Right hindlimb (tissue), 1 donor: ENCODE results near the gene EPX.

ENCODE experiments used
- DNase-seq: peaks from one replicate; pipeline ENCODE4 v3.0.0-alpha.2; 2018

The EPX gene

DNA sequence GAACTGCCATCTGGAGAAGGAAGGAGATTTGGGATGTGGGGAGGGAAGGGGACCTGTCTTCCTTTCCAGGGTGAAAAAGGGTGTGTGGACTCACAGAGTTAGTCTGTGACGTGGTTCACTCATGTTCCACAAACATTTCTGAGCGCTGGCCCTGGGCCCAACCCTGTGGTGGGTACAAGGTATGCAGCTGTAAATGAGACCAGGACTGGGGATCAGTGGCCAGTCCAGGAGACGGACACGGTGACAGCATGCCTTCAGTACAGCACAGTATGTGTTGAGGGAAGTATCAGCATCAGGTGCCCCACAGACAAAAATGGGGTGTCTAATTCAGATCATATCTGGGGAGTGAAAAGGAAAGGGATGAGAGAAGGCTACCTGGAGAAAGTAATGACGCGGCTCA lies 5.5 kb upstream of the EPX start:
- no peak for DNase-seq

DNA sequence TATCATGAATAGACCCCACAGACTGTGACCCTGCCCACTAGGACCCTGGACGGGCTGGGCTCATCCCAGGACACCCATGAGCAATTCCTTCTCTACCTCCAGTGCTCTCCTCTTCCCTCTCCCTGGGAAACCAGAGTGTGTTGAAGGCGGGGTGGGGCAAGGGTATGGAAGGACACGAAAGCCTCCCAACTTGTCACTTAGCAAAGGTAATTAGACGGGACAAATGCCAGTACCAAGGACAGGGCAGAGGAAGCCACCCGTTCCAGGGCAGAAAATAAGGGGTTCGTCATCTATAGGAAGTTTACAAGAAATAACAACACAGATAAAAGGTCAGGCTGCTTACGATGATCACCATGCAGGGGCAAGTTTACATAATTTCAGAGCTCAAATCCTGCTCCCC lies 4.9 kb upstream of the EPX start:
- no peak for DNase-seq

DNA sequence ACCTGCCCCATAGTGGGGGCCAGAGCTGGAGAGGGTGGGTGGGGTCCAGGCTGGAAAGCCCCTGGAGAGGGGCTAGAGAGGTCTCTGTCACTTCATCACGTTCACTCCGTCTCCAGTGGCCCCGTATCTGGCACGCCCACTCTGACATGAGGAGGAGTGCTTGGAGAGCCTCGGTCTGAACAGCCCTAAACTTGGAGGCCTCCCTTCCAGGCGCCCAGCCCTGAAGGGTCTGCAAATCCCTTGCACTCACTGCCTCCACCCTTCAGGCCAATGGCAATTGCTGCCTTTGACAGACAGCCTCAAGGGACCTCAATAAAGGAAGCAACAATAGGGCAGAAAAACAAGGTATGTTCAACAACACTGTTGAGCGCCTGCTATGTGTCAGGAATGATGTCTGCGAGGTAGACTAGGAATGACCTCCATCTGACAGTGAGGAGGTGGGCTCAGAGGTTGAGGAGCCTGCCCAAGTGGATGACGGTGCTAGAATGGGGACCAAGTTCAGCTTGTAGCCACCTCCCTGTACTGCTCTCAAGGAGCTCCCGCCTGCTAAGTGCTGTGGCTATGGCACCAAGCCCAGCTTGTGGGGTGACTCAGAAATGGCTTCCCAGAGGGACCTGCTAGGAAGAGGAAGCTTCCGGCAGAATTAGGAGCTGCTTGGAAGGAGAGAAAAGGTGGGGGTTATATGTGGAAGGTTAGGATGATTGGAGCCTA lies 2.9 kb upstream of the EPX start:
- peak; percentile 52 for DNase-seq

DNA sequence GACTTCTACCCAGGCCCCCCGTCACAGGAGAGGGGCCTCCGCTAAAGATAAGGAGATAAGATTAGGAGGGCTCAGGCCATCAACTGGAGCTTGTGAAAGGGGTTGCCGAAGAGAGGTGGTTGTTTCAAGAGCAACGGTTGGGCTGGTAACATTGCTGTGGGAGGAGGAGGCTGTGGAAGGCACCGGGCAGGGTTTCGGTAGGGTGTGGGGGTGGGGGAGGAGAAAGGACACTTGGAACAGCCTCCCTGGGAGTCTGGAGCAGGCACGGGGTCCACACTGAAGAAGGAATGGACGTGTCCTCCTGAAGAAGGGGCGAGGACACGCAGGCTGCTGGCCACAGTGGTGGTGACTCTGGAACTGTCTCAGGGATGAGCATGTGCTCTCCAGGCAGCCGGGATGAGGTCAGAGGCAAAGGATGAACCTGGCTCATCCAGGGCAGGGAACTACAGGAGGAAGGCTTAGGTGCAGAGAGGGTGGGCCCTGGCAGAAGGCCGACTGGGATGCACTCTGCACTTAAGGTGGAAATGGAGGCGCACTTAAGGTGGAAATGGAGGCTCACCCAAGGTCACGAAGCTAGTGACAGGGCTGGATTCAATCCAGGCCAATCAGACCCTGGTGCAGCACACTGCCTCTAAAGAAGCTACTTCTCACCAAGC lies 1.2 kb upstream of the EPX start:
- DNase-seq = no peak

DNA sequence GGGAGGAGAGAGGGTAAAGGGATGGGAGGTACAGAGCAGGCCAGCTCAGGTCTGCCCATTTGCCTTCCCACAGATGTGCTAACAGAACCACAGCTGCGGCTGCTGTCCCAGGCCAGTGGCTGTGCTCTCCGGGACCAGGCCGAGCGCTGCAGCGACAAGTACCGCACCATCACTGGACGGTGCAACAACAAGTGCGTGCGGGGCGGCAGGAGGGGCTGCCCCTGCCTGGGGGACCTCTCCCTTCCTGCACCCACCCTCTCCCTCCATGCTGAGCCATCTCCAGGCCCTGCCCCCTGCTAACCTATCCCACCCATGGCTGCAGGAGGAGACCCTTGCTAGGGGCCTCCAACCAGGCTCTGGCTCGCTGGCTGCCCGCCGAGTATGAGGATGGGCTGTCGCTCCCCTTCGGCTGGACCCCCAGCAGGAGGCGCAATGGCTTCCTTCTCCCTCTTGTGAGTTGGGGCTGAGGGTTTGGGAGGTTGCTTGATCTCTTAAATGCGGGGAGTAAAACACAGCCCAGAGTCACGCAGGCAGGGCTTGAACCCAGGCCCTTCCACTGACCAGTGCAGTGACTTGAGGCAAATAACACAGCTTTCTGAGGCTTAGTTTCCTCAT lies 1.2 kb downstream of the EPX start:
- DNase-seq = no peak

DNA sequence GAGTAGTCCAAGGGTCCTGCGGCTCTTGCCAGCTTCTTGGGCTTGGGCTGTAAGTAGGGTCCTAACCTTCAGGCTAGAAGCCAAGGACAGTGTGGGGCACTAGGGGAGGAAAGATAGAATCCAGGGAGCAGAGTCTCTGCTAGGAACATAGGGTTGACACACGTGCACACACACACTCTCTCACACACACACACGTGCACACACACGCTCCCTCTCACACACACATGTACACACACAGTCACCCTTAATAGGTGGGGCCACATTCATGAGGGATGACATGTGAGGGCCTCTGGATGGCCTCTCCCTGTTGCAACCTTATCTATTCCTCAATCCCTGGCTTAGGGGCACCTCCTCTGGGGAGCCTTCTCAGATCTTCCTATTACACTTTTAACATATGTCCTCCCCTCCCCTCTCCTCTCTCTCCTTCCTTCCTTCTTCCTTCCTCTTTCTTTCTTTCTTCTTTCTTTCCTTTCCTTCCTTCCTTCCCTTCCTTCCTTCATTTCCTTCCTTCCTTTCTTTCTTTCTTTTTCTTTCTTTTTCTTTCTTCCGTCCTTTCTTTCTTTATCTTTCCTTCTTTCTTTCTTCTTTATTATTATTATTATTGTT lies 3.1 kb downstream of the EPX start:
- DNase-seq = no peak

DNA sequence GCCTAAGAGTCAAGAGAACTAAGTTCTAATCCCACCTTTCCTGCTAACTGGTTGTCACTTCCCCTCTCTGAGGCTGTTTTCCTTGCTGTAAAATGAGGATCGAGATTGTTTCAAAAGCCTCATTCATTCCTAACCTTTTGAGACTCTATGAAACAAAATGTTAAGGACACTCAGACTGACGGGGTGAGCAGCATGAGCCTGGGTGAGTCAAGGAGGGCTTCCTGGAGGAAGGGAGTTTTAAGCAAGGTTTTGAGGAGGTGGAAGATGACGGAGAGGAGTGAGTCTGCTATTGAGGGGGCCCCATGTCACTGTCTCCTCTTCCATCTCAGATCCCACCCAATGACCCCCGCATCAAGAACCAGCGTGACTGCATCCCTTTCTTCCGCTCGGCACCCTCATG lies 4.1 kb downstream of the EPX start:
- DNase-seq = no peak

DNA sequence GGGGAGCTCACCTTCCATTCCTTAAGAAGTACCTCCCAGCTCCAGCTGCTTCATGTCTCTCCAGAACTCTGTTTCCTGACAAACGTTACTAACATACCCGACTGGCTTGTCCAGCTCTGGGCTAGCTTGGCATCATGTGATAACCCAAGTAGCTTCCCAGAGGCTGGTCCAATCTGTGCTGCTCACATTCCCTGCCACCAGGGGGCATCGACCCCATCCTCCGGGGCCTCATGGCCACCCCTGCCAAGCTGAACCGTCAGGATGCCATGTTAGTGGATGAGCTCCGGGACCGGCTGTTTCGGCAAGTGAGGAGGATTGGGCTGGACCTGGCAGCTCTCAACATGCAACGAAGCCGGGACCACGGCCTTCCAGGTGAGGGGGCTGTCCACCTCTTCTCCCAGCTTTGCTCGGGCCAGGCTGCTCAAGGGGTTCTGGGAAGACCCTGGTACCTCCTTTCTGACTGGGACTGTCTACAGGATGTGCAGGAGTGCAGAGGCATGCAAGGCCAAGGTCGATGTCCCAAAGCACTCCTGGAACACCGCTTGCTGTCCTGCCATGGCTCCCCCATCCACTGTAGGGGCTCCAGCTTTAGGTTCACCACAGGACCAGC lies 7.6 kb downstream of the EPX start:
- DNase-seq = peak; percentile 41

DNA sequence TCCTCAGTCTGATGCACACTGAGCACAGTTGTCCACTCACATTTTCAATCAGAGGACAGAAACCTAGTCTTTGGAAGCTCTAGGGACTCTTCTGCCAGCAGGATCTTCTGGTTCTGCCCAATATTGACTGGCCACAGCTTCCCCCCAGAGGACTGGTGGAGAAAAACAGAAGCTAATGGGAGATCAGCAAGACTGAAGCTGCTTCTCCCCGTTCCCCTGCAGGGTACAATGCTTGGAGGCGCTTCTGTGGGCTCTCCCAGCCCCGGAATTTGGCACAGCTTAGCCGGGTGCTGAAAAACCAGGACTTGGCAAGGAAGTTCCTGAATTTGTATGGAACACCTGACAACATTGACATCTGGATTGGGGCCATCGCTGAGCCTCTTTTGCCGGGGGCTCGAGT lies 10.3 kb downstream of the EPX start:
- no peak for DNase-seq

DNA sequence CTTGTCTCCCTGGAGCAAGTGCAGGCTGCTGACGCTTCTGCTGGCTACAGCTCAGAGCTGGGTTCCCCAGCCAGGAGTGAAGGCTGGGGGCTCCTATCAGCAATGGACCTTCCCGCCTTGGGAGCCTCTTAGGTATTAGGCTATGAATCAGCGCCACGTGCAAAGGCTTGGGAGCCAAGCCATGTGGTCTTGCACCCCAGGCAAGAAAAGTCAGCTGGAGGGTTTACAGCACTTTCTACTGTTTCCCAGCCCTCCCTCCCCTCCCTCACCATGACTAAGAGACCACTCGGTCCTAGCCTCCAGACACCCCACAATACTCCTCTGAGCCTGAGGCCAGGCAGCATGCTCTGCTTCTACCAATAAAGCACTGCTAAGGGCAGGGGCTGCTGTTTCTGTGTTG lies 12.3 kb downstream of the EPX start:
- no peak for DNase-seq

DNA sequence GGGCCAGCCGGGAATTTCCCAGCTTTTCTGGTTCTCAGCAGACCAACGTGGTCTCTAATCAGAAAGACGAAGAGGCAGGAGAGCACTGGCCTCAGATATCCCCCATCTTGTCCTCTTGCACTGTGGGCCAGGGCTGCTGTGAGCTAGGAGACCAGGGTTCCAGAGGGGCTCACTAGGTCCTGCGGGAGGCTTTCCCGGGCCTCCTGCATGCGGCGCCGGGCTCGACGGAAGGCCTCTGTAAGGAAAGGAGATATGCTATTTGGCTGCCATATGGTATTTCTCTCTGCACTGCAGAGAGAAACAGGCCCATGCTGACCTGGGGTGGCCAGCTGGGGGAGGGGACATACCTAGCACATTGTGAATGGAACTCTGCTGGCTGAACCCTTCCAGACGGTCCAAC lies 13.4 kb downstream of the EPX start:
- DNase-seq = no peak

DNA sequence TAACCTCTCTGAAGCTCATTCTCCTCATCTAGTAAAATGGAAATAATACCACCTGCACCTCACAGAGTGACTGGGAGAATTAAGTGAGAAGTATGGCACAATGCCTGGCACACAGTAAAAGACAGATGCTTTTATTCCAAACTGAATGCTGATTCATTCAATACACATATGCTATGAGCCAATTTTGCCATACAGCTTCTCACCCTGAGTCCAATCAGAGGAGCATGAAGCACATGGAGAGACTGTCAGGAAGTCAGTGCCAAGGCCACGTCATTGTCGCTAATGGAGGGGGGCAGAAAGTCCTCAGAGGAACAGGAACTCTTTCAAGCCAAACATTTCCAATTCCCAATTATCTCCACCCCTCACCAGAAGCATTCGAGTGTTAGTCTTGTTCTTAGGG lies 14.9 kb downstream of the EPX start:
- no peak for DNase-seq

DNA sequence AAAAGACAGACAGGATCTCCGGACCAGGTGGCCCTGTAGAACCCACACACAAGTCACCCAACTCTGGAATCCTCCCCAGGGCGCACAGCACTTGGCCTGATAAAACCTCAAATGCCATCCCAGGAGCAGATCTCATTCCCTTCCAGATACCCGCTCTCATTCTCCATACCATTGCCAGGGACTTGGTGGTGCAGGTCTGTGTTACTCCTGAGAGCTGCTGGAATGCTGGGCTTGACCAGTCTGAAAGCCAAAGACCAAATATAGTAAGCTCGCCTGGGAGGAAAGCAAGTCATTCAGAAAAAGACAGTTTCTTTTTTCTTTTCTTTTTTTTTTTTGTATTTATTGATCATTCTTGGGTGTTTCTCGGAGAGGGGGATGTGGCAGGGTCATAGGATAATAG lies 15.8 kb downstream of the EPX start:
- DNase-seq = no peak

DNA sequence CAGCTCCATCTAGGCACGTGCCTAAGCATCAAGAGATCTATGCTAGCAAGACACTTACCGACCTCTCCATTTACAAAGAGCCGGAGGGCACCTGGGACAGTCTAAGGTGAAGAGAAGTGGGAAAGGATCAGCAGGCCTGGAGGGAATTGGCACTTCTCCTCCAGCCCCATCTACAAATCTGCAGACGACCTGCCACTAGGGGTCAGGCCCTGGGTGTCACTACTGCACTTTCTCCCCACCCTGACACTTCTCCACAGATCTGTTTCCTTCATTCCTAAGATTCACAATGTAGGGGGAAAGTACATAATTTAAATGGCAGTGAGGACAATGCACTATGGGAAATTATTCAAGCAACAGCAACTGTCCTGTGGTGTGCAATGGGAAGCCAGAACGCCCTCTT lies 18.4 kb downstream of the EPX start:
- DNase-seq = no peak

DNA sequence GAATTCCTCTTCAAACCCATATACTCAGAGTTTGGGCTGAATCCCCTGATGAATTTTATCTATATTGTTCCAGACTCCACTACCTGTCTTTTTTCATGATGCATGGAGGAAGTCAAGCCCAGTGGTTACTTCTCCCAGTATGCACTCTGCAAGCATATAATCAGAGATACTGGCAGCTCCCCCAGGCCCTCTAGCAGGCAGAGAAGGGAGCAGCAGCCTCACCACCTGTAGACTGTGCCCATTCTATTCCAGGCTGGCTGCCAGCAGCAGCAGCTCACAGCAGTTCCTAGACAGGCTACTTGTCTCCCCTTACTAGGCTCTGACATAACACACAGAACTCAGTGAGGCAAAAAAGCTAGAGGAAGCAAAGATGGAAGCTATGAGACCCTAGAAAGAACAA lies 23.2 kb downstream of the EPX start:
- DNase-seq = no peak

DNA sequence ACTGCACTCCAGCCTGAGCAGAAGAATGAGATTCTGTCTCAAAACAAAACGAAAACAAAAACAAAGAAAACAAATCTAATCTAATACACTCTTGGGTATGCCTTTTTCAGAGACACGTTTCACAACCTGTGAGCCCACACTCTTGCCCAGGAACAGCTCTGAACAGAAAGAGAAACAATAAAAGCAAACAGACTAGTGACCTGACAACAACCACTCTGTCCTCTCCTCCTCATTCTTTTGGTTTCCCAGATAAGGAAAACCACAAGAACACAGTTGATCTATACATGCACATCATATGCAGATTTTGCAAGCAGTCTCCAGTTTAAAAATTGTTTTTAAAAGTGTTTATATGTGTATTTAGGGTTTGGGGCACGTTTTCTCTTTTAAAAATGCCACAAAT lies 25.2 kb downstream of the EPX start:
- DNase-seq = no peak

DNA sequence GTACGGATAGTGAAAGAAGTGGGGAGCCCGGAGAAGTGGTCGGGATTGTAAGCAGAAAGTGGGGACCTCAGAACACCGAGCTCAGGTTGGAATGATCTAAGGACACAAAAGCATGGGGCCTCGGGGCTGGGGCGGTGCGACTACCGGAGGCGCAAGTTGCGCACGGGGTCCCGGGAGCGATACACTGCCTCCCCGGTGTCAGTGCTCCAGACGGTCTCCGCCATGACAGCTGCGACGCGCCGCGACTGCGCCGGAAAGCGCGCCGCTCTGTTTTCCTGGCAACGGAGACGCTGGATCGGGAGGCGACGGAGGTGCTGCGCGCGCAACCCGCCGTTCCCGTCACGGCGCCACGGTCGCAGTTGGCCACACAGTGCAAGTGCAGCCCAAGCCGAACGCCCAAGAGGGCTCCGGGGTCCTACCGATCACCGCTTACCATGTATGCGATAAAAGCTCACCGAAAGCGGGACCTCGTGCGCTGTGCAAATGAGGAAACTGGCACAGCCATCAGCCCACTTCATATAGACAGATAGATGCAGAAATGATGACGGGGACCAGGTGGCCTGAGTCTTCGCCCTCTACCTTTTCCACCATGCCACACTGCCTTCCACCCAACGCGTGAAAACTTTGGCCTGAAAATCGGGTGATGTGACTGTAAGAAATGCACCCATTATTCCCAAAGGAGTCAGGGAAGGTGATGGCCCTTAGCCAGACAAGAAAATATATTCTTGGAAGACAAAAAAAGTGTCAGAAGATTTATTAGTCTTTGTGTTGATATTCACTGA lies 26.7 kb downstream of the EPX start, which contains the start of gene MKS1:
TSS of gene MKS1 (minus strand) at position 249 of the 782 bp plus-strand sequence. CDS start at position 224, 25 bp downstream.
- peak; percentile 96 for DNase-seq

DNA sequence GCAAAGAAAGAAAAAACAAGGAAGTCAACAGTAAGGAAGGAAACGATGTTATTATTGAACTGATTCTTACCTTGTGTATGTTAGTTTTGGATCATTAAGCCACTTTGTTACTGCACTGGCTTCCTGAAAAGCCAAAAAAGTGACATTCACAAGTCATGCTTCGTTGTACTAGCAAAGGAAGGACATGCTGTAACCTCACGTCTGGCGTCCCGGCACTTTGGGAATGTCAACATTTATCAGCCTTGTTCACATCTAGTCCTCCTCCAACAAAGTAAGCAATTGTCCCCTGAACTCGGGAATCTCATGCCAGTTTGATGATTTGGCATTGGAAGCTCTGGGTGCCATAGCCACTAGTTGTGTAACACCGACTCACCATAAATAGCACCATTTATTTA lies 27.3 kb downstream of the EPX start:
- no peak for DNase-seq

DNA sequence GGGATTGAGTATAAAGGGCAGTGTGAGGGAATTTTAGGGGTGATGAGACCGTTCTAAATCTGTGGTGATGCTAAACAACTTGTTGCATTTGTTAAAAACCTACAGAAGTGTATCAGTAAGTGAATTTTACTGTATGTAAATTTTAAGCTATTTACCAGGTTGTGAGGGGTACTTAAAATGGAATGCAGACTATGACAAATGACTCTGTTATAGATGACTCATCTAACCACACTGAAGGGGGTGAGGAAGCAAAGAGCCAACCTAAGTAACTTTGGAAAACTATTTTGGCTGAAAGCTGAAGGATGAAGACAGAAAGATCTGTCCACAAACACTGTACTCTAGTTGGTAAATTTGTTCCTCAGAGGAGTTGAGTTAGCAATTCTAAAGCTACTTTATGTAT lies 31.8 kb downstream of the EPX start:
- DNase-seq = no peak

DNA sequence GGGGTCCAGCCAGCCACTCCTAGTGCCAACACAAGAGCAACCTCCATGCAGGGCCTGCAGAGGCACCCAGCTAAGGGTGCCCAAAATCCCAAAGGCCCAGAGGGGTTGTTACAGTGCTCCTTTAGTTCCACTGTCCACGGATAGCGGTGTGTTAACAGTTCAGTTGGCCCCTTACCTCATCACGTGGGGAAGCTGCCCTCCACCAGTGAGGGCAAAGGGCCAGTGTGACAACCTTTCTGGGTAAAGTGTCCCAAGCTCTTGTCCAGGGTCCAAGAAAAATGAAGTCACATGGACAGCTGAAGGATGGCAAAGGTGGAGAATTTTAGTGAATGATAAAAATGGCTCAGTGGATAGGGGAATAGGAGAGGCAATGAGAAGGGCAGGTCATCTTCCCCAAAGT lies 35.2 kb downstream of the EPX start:
- DNase-seq = no peak

DNA sequence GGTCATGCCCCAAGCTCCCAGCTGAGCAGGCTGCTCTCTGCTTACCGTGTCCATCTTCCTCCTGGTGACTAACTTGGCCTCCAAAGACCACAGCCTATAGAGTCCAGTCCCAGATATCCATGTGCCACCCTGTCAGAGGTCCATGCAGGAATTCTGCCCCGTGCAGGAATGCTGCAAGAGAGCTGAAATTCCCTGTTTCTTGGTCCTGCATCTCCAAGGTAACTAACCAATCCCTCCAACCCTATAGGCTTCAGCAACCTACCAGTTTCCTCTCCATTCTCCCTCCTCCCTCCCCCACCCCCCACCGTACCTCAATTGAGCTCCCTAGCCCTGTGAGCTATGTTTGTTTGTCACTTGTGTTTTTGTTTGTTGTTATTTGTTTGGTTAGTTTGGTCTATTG lies 36.2 kb downstream of the EPX start:
- DNase-seq = no peak

DNA sequence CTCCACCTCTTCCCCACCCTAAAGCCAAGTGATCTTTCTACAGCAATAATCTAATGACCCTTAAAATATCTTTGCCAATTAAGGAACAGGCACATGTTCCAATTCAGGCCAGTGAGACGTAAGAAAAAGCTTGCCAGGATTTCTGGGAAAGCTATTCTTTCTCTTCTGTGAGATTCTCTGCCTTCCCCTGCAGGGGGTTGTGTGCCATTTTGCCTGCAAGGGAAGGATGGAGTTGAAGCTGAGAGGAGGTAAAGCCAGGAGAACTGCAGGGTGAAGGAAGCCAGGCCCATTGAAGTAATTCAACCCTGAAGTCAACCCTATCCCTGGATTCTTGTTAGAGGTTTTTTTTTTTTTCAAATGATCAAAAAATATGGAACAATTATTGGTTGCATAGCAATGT lies 36.9 kb downstream of the EPX start:
- no peak for DNase-seq

DNA sequence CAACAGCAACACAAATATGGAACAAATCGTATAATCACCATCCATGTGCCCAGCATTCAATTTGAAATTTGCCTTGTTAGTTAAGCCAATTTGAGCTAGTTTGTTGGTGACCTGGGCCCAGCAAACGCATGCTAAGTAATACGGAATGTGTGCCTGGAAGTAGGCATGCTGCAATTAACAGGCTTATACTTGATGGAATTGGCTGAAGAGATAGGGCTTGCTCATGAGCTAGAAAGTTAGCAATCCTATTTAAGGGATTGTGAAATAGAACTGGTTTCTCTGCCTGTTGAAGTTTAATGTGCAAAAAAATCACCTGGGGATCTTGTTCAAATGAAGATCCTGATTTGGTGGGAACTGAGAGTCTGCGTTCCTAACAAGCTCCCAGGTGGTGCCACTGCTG lies 37.4 kb downstream of the EPX start:
- no peak for DNase-seq
